ENCODE measurements around the gene SMYD1.
"Not testable (repeated sequence)": the region's sequence is repeated elsewhere in the genome, so short reads cannot be mapped to it uniquely, and the experiment has no call there.

The SMYD1 gene

GRCh38 chr2:88067598-88067997 is at the start of gene SMYD1:
Gene SMYD1 (plus strand): TSS chr2:88067825. CDS start chr2:88067865, 40 bp downstream.
- Histone ChIP-seq H3K9ac (ENCODE audit: low read length) (no peak within 1 kb of the TSS), H3K27ac (ENCODE audit: low read depth, low read length) (peak within 1 kb of the TSS; percentile 64), H3K36me3 (ENCODE audit: control insufficient read depth, insufficient read depth, low read length) (no peaks in the 10 kb centered on the region), H3K4me1 (ENCODE audit: control insufficient read depth, insufficient read depth, low read length) (peaks cover 3% of the 10 kb centered on the region), H3K27me3 (ENCODE audit: control insufficient read depth, insufficient read depth, low read length) (no peaks in the 10 kb centered on the region), H3K4me3 (ENCODE audit: low read length) (peak within 1 kb of the TSS; percentile 14)

DNA sequence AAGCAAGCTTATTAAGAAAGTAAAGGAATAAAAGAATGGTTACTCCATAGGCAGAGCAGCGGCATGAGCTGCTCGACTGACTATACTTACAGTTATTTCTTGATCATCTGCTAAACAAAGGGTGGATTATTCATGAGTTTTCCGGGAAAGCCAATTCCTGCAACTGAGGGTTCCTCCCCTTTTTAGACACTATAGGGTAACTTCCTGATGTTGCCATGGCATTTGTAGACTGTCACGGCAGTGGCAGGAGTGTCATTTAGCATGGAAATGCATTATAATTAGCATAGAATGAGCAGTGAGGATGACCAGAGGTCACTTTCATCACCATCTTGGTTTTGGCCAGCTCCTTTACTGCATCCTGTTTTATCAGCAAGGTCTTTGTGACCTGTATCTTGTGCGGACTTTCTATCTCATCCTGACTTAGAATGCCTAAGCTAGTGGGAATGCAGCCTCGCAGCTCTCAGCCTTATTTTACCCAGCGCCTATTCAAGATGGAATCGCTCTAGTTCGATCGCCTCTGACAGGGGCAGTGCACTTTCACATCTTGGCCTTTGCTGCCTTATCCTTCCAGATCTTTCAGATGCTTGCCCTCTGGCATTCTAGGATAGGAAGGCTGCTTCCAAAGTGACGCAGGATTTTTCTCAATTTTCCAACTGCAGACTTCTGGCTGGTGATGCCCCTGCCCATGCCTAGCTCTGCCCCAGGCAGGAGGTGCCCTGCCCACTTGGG is 49.4 kb upstream of the SMYD1 start:
- H3K4me1 ChIP-seq (ENCODE audit: control insufficient read depth, insufficient read depth, low read length); H3K9ac ChIP-seq (ENCODE audit: low read length); H3K36me3 ChIP-seq (ENCODE audit: control insufficient read depth, insufficient read depth, low read length); H3K27ac ChIP-seq (ENCODE audit: low read depth, low read length); H3K27me3 ChIP-seq (ENCODE audit: control insufficient read depth, insufficient read depth, low read length); H3K4me3 ChIP-seq (ENCODE audit: low read length): not testable (repeated sequence)

GRCh38 chr2:88018909-88019308 is 48.7 kb upstream of the SMYD1 start:
- H3K36me3 ChIP-seq (ENCODE audit: control insufficient read depth, insufficient read depth, low read length), result no peaks in the 10 kb centered on the region
- H3K27me3 ChIP-seq (ENCODE audit: control insufficient read depth, insufficient read depth, low read length), result no peaks in the 10 kb centered on the region
- no peak overlapping the region for H3K4me3 ChIP-seq (ENCODE audit: low read length)
- no peak overlapping the region for H3K27ac ChIP-seq (ENCODE audit: low read depth, low read length)
- H3K4me1 ChIP-seq (ENCODE audit: control insufficient read depth, insufficient read depth, low read length), result no peaks in the 10 kb centered on the region
- no peak overlapping the region for H3K9ac ChIP-seq (ENCODE audit: low read length)

- no peaks in the 10 kb centered on the region for H3K27me3 ChIP-seq (ENCODE audit: control insufficient read depth, insufficient read depth, low read length)
- no peak overlapping the region for H3K27ac ChIP-seq (ENCODE audit: low read depth, low read length)
- no peaks in the 10 kb centered on the region for H3K36me3 ChIP-seq (ENCODE audit: control insufficient read depth, insufficient read depth, low read length)
- no peak overlapping the region for H3K9ac ChIP-seq (ENCODE audit: low read length)
- H3K4me1 ChIP-seq (ENCODE audit: control insufficient read depth, insufficient read depth, low read length), result no peaks in the 10 kb centered on the region
- H3K4me3 ChIP-seq (ENCODE audit: low read length), result no peak overlapping the region
These were observed 47.6 kb upstream of the SMYD1 start for GRCh38 chr2:88019985-88020384.

GRCh38 chr2:88022669-88022921 is 45.0 kb upstream of the SMYD1 start:
- Histone ChIP-seq H3K4me3 (ENCODE audit: low read length) (no peak overlapping the region), H3K9ac (ENCODE audit: low read length) (no peak overlapping the region), H3K27ac (ENCODE audit: low read depth, low read length) (no peak overlapping the region), H3K36me3 (ENCODE audit: control insufficient read depth, insufficient read depth, low read length) (no peaks in the 10 kb centered on the region), H3K4me1 (ENCODE audit: control insufficient read depth, insufficient read depth, low read length) (no peaks in the 10 kb centered on the region), H3K27me3 (ENCODE audit: control insufficient read depth, insufficient read depth, low read length) (no peaks in the 10 kb centered on the region)

GRCh38 chr2:88024509-88024908 is 43.1 kb upstream of the SMYD1 start:
- Histone ChIP-seq H3K27me3 (ENCODE audit: control insufficient read depth, insufficient read depth, low read length) (no peaks in the 10 kb centered on the region), H3K4me1 (ENCODE audit: control insufficient read depth, insufficient read depth, low read length) (no peaks in the 10 kb centered on the region), H3K4me3 (ENCODE audit: low read length) (no peak overlapping the region), H3K27ac (ENCODE audit: low read depth, low read length) (no peak overlapping the region), H3K9ac (ENCODE audit: low read length) (no peak overlapping the region), H3K36me3 (ENCODE audit: control insufficient read depth, insufficient read depth, low read length) (no peaks in the 10 kb centered on the region)

DNA sequence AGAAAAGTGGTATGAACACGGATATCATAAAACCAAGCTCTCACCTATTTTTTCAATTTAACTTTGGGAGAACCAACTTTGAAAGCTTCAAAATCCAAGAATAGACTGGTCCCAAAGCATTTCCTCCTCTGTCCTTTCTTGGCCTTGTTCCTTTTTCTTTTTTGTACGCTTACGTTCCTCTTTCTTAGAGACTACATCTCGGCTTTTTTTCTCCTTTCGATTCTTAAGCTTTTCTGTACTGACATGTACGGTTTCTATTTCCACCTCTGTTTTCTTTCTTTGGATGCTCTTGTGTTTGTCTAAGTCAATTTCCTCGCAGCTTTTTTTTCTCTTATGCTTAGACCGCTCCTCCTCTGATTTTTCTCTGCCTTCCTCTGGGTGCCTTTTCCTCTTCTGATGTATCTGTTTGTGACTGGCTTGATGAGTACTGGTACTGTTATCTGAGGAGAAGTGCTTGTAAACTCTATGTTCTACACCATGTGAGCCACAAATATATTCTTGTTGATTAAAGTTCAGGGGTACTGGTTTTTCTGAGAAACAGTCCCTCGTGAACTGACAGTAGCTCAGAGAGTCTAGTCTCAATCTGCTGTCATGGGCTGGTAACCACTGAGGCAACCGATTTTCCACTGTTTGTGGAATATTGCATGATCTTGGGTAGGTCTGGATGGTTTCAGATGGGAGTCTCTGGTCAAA is 39.8 kb upstream of the SMYD1 start:
- Histone ChIP-seq H3K4me3 (ENCODE audit: low read length) (no peak overlapping the region), H3K4me1 (ENCODE audit: control insufficient read depth, insufficient read depth, low read length) (no peaks in the 10 kb centered on the region), H3K36me3 (ENCODE audit: control insufficient read depth, insufficient read depth, low read length) (peaks cover 2% of the 10 kb centered on the region), H3K27me3 (ENCODE audit: control insufficient read depth, insufficient read depth, low read length) (no peaks in the 10 kb centered on the region), H3K9ac (ENCODE audit: low read length) (no peak overlapping the region), H3K27ac (ENCODE audit: low read depth, low read length) (no peak overlapping the region)

- H3K27ac ChIP-seq (ENCODE audit: low read depth, low read length), result no peak overlapping the region
- peaks cover 5% of the 10 kb centered on the region for H3K36me3 ChIP-seq (ENCODE audit: control insufficient read depth, insufficient read depth, low read length)
- H3K4me1 ChIP-seq (ENCODE audit: control insufficient read depth, insufficient read depth, low read length), result no peaks in the 10 kb centered on the region
- no peaks in the 10 kb centered on the region for H3K27me3 ChIP-seq (ENCODE audit: control insufficient read depth, insufficient read depth, low read length)
- H3K4me3 ChIP-seq (ENCODE audit: low read length), result no peak overlapping the region
- H3K9ac ChIP-seq (ENCODE audit: low read length), result no peak overlapping the region
These were observed 38.7 kb upstream of the SMYD1 start for GRCh38 chr2:88028931-88029330.

GRCh38 chr2:88032070-88032702 is 35.4 kb upstream of the SMYD1 start:
- Histone ChIP-seq H3K4me3 (ENCODE audit: low read length) (no peak overlapping the region), H3K27ac (ENCODE audit: low read depth, low read length) (no peak overlapping the region), H3K36me3 (ENCODE audit: control insufficient read depth, insufficient read depth, low read length) (peaks cover 7% of the 10 kb centered on the region), H3K27me3 (ENCODE audit: control insufficient read depth, insufficient read depth, low read length) (no peaks in the 10 kb centered on the region), H3K9ac (ENCODE audit: low read length) (no peak overlapping the region), H3K4me1 (ENCODE audit: control insufficient read depth, insufficient read depth, low read length) (no peaks in the 10 kb centered on the region)

- no peak overlapping the region for H3K27ac ChIP-seq (ENCODE audit: low read depth, low read length)
These were observed 31.4 kb upstream of the SMYD1 start for GRCh38 chr2:88036182-88036581.

DNA sequence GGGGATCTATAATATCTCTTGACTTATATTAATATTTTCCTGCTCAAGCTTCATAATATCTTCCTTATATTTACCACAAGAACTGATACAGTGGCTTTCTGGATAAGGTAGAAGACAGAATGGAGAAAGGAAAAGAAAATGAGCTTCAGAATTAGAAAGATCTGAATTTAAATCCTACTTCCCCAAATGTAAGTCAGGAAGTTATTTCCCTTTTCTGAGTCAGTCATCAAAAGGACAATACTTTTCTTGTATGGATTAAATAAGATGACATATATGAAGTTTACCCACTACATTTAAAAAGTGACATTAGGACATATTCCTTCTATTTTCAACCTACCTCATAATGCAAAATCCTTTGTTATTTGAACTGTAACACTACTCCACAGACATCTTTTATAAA is 31.0 kb upstream of the SMYD1 start:
- Histone ChIP-seq H3K27ac (ENCODE audit: low read depth, low read length) (no peak overlapping the region), H3K27me3 (ENCODE audit: control insufficient read depth, insufficient read depth, low read length) (no peaks in the 10 kb centered on the region), H3K36me3 (ENCODE audit: control insufficient read depth, insufficient read depth, low read length) (peaks cover 5% of the 10 kb centered on the region), H3K4me1 (ENCODE audit: control insufficient read depth, insufficient read depth, low read length) (no peaks in the 10 kb centered on the region), H3K4me3 (ENCODE audit: low read length) (no peak overlapping the region), H3K9ac (ENCODE audit: low read length) (no peak overlapping the region)

More at GRCh38 chr2:88036182-88036581, 31.4 kb upstream of the SMYD1 start:
- H3K27me3 ChIP-seq (ENCODE audit: control insufficient read depth, insufficient read depth, low read length), result no peaks in the 10 kb centered on the region
- no peaks in the 10 kb centered on the region for H3K4me1 ChIP-seq (ENCODE audit: control insufficient read depth, insufficient read depth, low read length)
- no peak overlapping the region for H3K4me3 ChIP-seq (ENCODE audit: low read length)
- no peak overlapping the region for H3K9ac ChIP-seq (ENCODE audit: low read length)
- peaks cover 5% of the 10 kb centered on the region for H3K36me3 ChIP-seq (ENCODE audit: control insufficient read depth, insufficient read depth, low read length)

- Histone ChIP-seq H3K9ac (ENCODE audit: low read length) (no peak overlapping the region), H3K4me3 (ENCODE audit: low read length) (no peak overlapping the region), H3K4me1 (ENCODE audit: control insufficient read depth, insufficient read depth, low read length) (no peaks in the 10 kb centered on the region), H3K27me3 (ENCODE audit: control insufficient read depth, insufficient read depth, low read length) (no peaks in the 10 kb centered on the region), H3K27ac (ENCODE audit: low read depth, low read length) (no peak overlapping the region), H3K36me3 (ENCODE audit: control insufficient read depth, insufficient read depth, low read length) (peaks cover 5% of the 10 kb centered on the region)
These were observed 29.1 kb upstream of the SMYD1 start for GRCh38 chr2:88038263-88039105.
